H7 (cell line): ENCODE results near the gene TSPO2. TPM values are rescaled to one million over a fixed set of nuclear protein-coding genes. Genes with fewer than 3 reads are reported as not detected.

Experiments used
- DNase-seq: peaks from one replicate; pipeline ENCODE4 v3.0.0; 2012
- H3K27me3 ChIP-seq: 2 replicates; pipeline ENCODE4 v1.6.0; 2011; ENCODE audit warnings: mild to moderate bottlenecking, low read length; ENCODE audit not compliant: control insufficient read depth, insufficient read depth
- H3K36me3 ChIP-seq: replicated peaks from 2 replicates; pipeline ENCODE4 v1.5.1; 2011; ENCODE audit warnings: low read length; ENCODE audit not compliant: control insufficient read depth, insufficient read depth
- H3K4me3 ChIP-seq: 2 replicates; pipeline ENCODE4 v1.5.1; 2011; ENCODE audit warnings: low read depth, mild to moderate bottlenecking, control low read depth, low read length, moderate library complexity; ENCODE audit not compliant: insufficient read depth
- total RNA-seq: library from RNA; depleted of rRNA; stranded (reverse); fragments of >200 nt; shearing (Covaris generic); gene quantifications from 2 replicates; pipeline ENCODE4 v1.2.3, GENCODE V29; 2014

Gene TSPO2
- total RNA-seq, 1 experiment from 2014 or later, result not detected

- no peaks in the 10 kb centered on the region for H3K27me3 ChIP-seq
- DNase-seq, result no peak
- H3K4me3 ChIP-seq, result no peak overlapping the region
- no peaks in the 10 kb centered on the region for H3K36me3 ChIP-seq
These were observed 9.6 kb downstream of the TSPO2 start for GRCh38 chr6:41051873-41052272.

DNA sequence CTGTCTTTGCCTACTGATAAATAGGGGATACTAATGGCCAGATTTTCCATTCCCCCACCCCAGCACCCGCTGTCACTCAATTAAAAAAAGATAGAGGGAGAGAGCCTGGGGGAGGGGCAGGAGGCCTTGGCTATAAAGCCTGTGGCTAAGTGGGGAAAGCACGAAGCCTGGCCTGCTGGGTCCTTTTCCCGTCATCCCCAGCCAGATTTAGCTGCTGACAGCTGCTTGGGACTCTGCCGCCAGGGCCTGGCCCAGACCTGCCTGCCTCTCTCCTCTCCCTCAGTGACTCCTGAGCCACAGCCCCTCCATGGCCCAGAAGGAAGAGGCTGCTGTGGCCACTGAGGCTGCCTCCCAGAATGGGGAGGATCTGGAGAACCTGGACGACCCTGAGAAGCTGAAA lies 10.8 kb downstream of the TSPO2 start, which contains the start of gene APOBEC2:
Gene APOBEC2, plus strand, starts transcription at position 162 of the 400 bp plus-strand sequence. Its CDS starts 146 bp downstream, at position 308.
- Histone ChIP-seq H3K36me3 (no peaks in the 10 kb centered on the region), H3K4me3 (no peak within 1 kb of the TSS), H3K27me3 (no peaks in the 10 kb centered on the region)
- DNase-seq, result no peak

GRCh38 chr6:41054511-41054910 lies 12.2 kb downstream of the TSPO2 start:
- no peak for DNase-seq
- H3K36me3 ChIP-seq, result no peaks in the 10 kb centered on the region
- H3K4me3 ChIP-seq, result no peak overlapping the region
- H3K27me3 ChIP-seq, result no peaks in the 10 kb centered on the region

GRCh38 chr6:41055149-41055548 lies 12.9 kb downstream of the TSPO2 start:
- Histone ChIP-seq H3K36me3 (no peaks in the 10 kb centered on the region), H3K27me3 (no peaks in the 10 kb centered on the region), H3K4me3 (no peak overlapping the region)
- DNase-seq, result no peak

GRCh38 chr6:41056768-41057490 lies 14.7 kb downstream of the TSPO2 start:
- no peak overlapping the region for H3K4me3 ChIP-seq
- H3K27me3 ChIP-seq, result no peaks in the 10 kb centered on the region
- H3K36me3 ChIP-seq, result no peaks in the 10 kb centered on the region; the same call in none of the 2 replicates
- DNase-seq, result no peak

GRCh38 chr6:41058783-41059181 lies 16.5 kb downstream of the TSPO2 start:
- no peak for DNase-seq
- Histone ChIP-seq H3K27me3 (no peaks in the 10 kb centered on the region), H3K4me3 (no peak overlapping the region), H3K36me3 (no peaks in the 10 kb centered on the region; the same call in none of the 2 replicates)

- no peak for DNase-seq
- H3K27me3 ChIP-seq, result no peaks in the 10 kb centered on the region
- peaks cover 2% of the 10 kb centered on the region for H3K36me3 ChIP-seq
- H3K4me3 ChIP-seq, result no peak overlapping the region
These were observed 17.3 kb downstream of the TSPO2 start for GRCh38 chr6:41059556-41059955.

DNA sequence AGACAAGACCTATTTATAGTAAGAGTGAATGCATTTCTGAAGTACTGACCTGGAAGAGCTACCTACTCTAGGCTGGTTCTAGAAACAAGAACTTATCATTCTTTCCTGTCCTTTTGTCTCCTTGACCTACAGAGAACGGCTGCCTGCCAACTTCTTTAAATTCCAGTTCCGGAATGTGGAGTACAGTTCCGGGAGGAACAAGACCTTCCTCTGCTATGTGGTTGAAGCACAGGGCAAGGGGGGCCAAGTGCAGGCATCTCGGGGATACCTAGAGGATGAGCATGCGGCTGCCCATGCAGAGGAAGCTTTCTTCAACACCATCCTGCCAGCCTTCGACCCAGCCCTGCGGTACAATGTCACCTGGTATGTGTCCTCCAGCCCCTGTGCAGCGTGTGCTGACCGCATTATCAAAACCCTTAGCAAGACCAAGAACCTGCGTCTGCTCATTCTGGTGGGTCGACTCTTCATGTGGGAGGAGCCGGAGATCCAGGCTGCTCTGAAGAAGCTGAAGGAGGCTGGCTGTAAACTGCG lies 19.0 kb downstream of the TSPO2 start:
- Histone ChIP-seq H3K4me3 (no peak overlapping the region), H3K36me3 (peaks cover 2% of the 10 kb centered on the region), H3K27me3 (no peaks in the 10 kb centered on the region)
- no peak for DNase-seq

GRCh38 chr6:41062056-41062455 lies 19.8 kb downstream of the TSPO2 start:
- no peak for DNase-seq
- no peaks in the 10 kb centered on the region for H3K27me3 ChIP-seq
- no peak overlapping the region for H3K4me3 ChIP-seq
- H3K36me3 ChIP-seq, result peaks cover 2% of the 10 kb centered on the region

- no peak for DNase-seq
- H3K36me3 ChIP-seq, result peaks cover 2% of the 10 kb centered on the region
- H3K27me3 ChIP-seq, result no peaks in the 10 kb centered on the region
- no peak overlapping the region for H3K4me3 ChIP-seq
These were observed 21.6 kb downstream of the TSPO2 start for GRCh38 chr6:41063884-41064285.

GRCh38 chr6:41064841-41065240 lies 22.6 kb downstream of the TSPO2 start:
- H3K4me3 ChIP-seq, result no peak overlapping the region
- H3K27me3 ChIP-seq, result no peaks in the 10 kb centered on the region

DNA sequence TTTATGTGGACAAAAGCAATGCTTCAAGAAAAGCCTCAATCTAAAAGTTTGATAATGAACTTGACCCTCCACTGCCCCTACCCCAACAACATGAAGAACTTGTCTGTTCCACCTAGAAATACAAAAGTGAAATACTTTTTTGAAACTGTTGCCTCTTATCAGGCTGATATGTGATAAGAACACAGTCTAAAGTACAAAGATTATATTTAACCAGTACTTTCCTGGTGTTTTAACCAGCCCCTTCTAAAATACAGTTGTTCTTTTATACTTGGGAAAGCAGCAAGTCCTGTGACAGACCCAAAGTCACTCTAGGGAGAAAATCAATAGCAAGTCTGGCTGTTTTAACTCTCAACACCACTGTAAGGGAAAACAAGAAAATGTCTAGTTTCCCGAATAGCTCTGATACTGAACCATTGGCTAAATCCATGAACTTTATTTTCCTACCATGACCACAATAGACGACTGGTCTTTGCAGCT lies 23.3 kb downstream of the TSPO2 start:
- H3K4me3 ChIP-seq, result no peak overlapping the region
- no peaks in the 10 kb centered on the region for H3K27me3 ChIP-seq
- H3K36me3 ChIP-seq, result peaks cover 2% of the 10 kb centered on the region
- DNase-seq, result no peak

More at GRCh38 chr6:41064841-41065240, 22.6 kb downstream of the TSPO2 start:
- peaks cover 2% of the 10 kb centered on the region for H3K36me3 ChIP-seq
- DNase-seq, result no peak

DNA sequence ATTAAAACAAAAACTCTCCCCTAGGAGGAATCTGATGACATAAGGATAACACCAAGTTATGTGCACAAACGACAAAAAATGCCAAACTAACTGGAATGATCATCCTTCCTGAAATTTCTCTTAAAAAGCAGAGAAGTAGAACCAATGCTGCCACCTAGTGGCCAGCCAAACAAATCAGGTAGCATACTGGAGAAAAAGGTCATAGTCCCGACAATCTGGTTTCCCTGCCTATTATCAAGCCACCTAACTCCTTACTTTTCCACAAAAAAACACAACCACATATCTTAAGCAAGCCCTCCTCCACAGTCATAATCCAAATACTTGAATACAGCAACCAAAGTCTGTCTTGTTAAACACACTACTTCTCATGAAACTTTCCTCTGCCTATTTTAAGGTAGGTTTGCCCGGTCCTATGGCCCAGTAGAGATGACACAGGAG lies 24.6 kb downstream of the TSPO2 start:
- Histone ChIP-seq H3K36me3 (peaks cover 2% of the 10 kb centered on the region; the same call in 1 of the 2 replicates), H3K4me3 (no peak overlapping the region), H3K27me3 (no peaks in the 10 kb centered on the region)
- DNase-seq, result peak; percentile 46

- H3K36me3 ChIP-seq, result no peaks in the 10 kb centered on the region; the same call in none of the 2 replicates
- peak; percentile 71 for DNase-seq
- no peaks in the 10 kb centered on the region for H3K27me3 ChIP-seq
- peak overlapping the region; percentile 82 for H3K4me3 ChIP-seq
These were observed 29.2 kb downstream of the TSPO2 start for GRCh38 chr6:41071501-41071922.
